Measurements from ENCODE around the gene ZNF521.

ZNF521 gene

GRCh38 chr18:25103468-25104155, 248.4 kb downstream of the ZNF521 start:
- Histone ChIP-seq H3K4me3 (ENCODE audit: insufficient read length, low read depth) (no peak overlapping the region), H3K27me3 (ENCODE audit: insufficient read depth, insufficient read length) (no peaks in the 10 kb centered on the region), H3K9me3 (ENCODE audit: insufficient read depth, low read length) (no peaks in the 10 kb centered on the region), H3K9ac (ENCODE audit: insufficient read length, low read depth) (no peak overlapping the region), H3K36me3 (ENCODE audit: insufficient read depth, insufficient read length, low read length) (no peaks in the 10 kb centered on the region), H3K4me1 (ENCODE audit: insufficient read depth, insufficient read length) (no peaks in the 10 kb centered on the region)
- TF ChIP-seq ZNF274 (IDR thresholded peaks at IDR 0.05; ENCODE audit: low read depth, low read length) (no peak), SUZ12 (IDR thresholded peaks at IDR 0.05; ENCODE audit: extremely low read depth, insufficient read depth, insufficient read length) (no peak), YY1 (IDR thresholded peaks at IDR 0.05; ENCODE audit: insufficient read depth, insufficient read length) (no peak)
- DNase-seq (ENCODE audit: low read depth, low spot score): no peak

- no peak overlapping the region for H3K4me3 ChIP-seq (ENCODE audit: insufficient read length, low read depth)
- DNase-seq (ENCODE audit: low read depth, low spot score): no peak
- H3K4me1 ChIP-seq (ENCODE audit: insufficient read depth, insufficient read length): no peaks in the 10 kb centered on the region
- no peak overlapping the region for H3K9ac ChIP-seq (ENCODE audit: insufficient read length, low read depth)
- TF ChIP-seq YY1 (IDR thresholded peaks at IDR 0.05; ENCODE audit: insufficient read depth, insufficient read length) (no peak), SUZ12 (IDR thresholded peaks at IDR 0.05; ENCODE audit: extremely low read depth, insufficient read depth, insufficient read length) (no peak), ZNF274 (IDR thresholded peaks at IDR 0.05; ENCODE audit: low read depth, low read length) (no peak)
- H3K36me3 ChIP-seq (ENCODE audit: insufficient read depth, insufficient read length, low read length): no peaks in the 10 kb centered on the region
- no peaks in the 10 kb centered on the region for H3K27me3 ChIP-seq (ENCODE audit: insufficient read depth, insufficient read length)
- no peaks in the 10 kb centered on the region for H3K9me3 ChIP-seq (ENCODE audit: insufficient read depth, low read length)
Observed at GRCh38 chr18:25102662-25103061, 249.3 kb downstream of the ZNF521 start.

GRCh38 chr18:25100418-25100817, 251.5 kb downstream of the ZNF521 start:
- Histone ChIP-seq H3K36me3 (ENCODE audit: insufficient read depth, insufficient read length, low read length) (no peaks in the 10 kb centered on the region), H3K27me3 (ENCODE audit: insufficient read depth, insufficient read length) (no peaks in the 10 kb centered on the region), H3K9me3 (ENCODE audit: insufficient read depth, low read length) (no peaks in the 10 kb centered on the region), H3K9ac (ENCODE audit: insufficient read length, low read depth) (no peak overlapping the region), H3K4me1 (ENCODE audit: insufficient read depth, insufficient read length) (no peaks in the 10 kb centered on the region), H3K4me3 (ENCODE audit: insufficient read length, low read depth) (no peak overlapping the region)
- TF ChIP-seq SUZ12 (IDR thresholded peaks at IDR 0.05; ENCODE audit: extremely low read depth, insufficient read depth, insufficient read length) (no peak), ZNF274 (IDR thresholded peaks at IDR 0.05; ENCODE audit: low read depth, low read length) (no peak), YY1 (IDR thresholded peaks at IDR 0.05; ENCODE audit: insufficient read depth, insufficient read length) (no peak)
- no peak for DNase-seq (ENCODE audit: low read depth, low spot score)

GRCh38 chr18:25099895-25100294, 252.1 kb downstream of the ZNF521 start:
- no peaks in the 10 kb centered on the region for H3K27me3 ChIP-seq (ENCODE audit: insufficient read depth, insufficient read length)
- no peaks in the 10 kb centered on the region for H3K4me1 ChIP-seq (ENCODE audit: insufficient read depth, insufficient read length)
- H3K9ac ChIP-seq (ENCODE audit: insufficient read length, low read depth): no peak overlapping the region
- no peak for DNase-seq (ENCODE audit: low read depth, low spot score)
- no peaks in the 10 kb centered on the region for H3K36me3 ChIP-seq (ENCODE audit: insufficient read depth, insufficient read length, low read length)
- H3K4me3 ChIP-seq (ENCODE audit: insufficient read length, low read depth): no peak overlapping the region
- H3K9me3 ChIP-seq (ENCODE audit: insufficient read depth, low read length): no peaks in the 10 kb centered on the region
- TF ChIP-seq ZNF274 (IDR thresholded peaks at IDR 0.05; ENCODE audit: low read depth, low read length) (no peak), SUZ12 (IDR thresholded peaks at IDR 0.05; ENCODE audit: extremely low read depth, insufficient read depth, insufficient read length) (no peak), YY1 (IDR thresholded peaks at IDR 0.05; ENCODE audit: insufficient read depth, insufficient read length) (no peak)

- no peak overlapping the region for H3K9ac ChIP-seq (ENCODE audit: insufficient read length, low read depth)
- no peaks in the 10 kb centered on the region for H3K36me3 ChIP-seq (ENCODE audit: insufficient read depth, insufficient read length, low read length)
- no peaks in the 10 kb centered on the region for H3K9me3 ChIP-seq (ENCODE audit: insufficient read depth, low read length)
- DNase-seq (ENCODE audit: low read depth, low spot score): no peak
- no peak for TF ChIP-seq YY1 (IDR thresholded peaks at IDR 0.05; ENCODE audit: insufficient read depth, insufficient read length)
- TF ChIP-seq ZNF274 (IDR thresholded peaks at IDR 0.05; ENCODE audit: low read depth, low read length): no peak
- no peak for TF ChIP-seq SUZ12 (IDR thresholded peaks at IDR 0.05; ENCODE audit: extremely low read depth, insufficient read depth, insufficient read length)
- H3K4me3 ChIP-seq (ENCODE audit: insufficient read length, low read depth): no peak overlapping the region
- H3K27me3 ChIP-seq (ENCODE audit: insufficient read depth, insufficient read length): no peaks in the 10 kb centered on the region
- no peaks in the 10 kb centered on the region for H3K4me1 ChIP-seq (ENCODE audit: insufficient read depth, insufficient read length)
Observed at GRCh38 chr18:25097569-25098056, 254.4 kb downstream of the ZNF521 start.

- no peak overlapping the region for H3K9ac ChIP-seq (ENCODE audit: insufficient read length, low read depth)
- TF ChIP-seq ZNF274 (IDR thresholded peaks at IDR 0.05; ENCODE audit: low read depth, low read length): no peak
- TF ChIP-seq SUZ12 (IDR thresholded peaks at IDR 0.05; ENCODE audit: extremely low read depth, insufficient read depth, insufficient read length): no peak
- no peak for TF ChIP-seq YY1 (IDR thresholded peaks at IDR 0.05; ENCODE audit: insufficient read depth, insufficient read length)
- no peaks in the 10 kb centered on the region for H3K36me3 ChIP-seq (ENCODE audit: insufficient read depth, insufficient read length, low read length)
- no peaks in the 10 kb centered on the region for H3K4me1 ChIP-seq (ENCODE audit: insufficient read depth, insufficient read length)
- H3K9me3 ChIP-seq (ENCODE audit: insufficient read depth, low read length): no peaks in the 10 kb centered on the region
- DNase-seq (ENCODE audit: low read depth, low spot score): no peak
- H3K27me3 ChIP-seq (ENCODE audit: insufficient read depth, insufficient read length): no peaks in the 10 kb centered on the region
- H3K4me3 ChIP-seq (ENCODE audit: insufficient read length, low read depth): no peak overlapping the region
Observed at GRCh38 chr18:25097057-25097456, 254.9 kb downstream of the ZNF521 start.

GRCh38 chr18:25093141-25093540, 258.8 kb downstream of the ZNF521 start:
- H3K4me3 ChIP-seq (ENCODE audit: insufficient read length, low read depth): no peak overlapping the region
- no peaks in the 10 kb centered on the region for H3K27me3 ChIP-seq (ENCODE audit: insufficient read depth, insufficient read length)
- no peaks in the 10 kb centered on the region for H3K9me3 ChIP-seq (ENCODE audit: insufficient read depth, low read length)
- no peak for TF ChIP-seq YY1 (IDR thresholded peaks at IDR 0.05; ENCODE audit: insufficient read depth, insufficient read length)
- no peak for TF ChIP-seq SUZ12 (IDR thresholded peaks at IDR 0.05; ENCODE audit: extremely low read depth, insufficient read depth, insufficient read length)
- TF ChIP-seq ZNF274 (IDR thresholded peaks at IDR 0.05; ENCODE audit: low read depth, low read length): no peak
- H3K4me1 ChIP-seq (ENCODE audit: insufficient read depth, insufficient read length): no peaks in the 10 kb centered on the region
- H3K9ac ChIP-seq (ENCODE audit: insufficient read length, low read depth): no peak overlapping the region
- no peaks in the 10 kb centered on the region for H3K36me3 ChIP-seq (ENCODE audit: insufficient read depth, insufficient read length, low read length)
- no peak for DNase-seq (ENCODE audit: low read depth, low spot score)
